Fibroblast of skin of abdomen (primary cell): ENCODE data around the gene ZNF136. TPM values are rescaled to one million over a fixed set of nuclear protein-coding genes. Genes with fewer than 3 reads are reported as not detected.

ENCODE experiments used
- DNase-seq: peaks from one replicate; pipeline ENCODE4 v3.0.0-alpha.2; 2013
- polyA plus RNA-seq, 2 experiments: library from polyadenylated mRNA; unstranded; fragments of 120-200 nt; gene quantifications; one replicate each; pipeline ENCODE4 v1.2.1, GENCODE V29; 2013; ENCODE audit not compliant: insufficient read length in 2 of 2

The ZNF136 gene
- polyA plus RNA-seq (2013, experiment 1 of 2; ENCODE audit: insufficient read length) = 3.1 TPM
- 2.8 TPM for polyA plus RNA-seq (2013, experiment 2 of 2; ENCODE audit: insufficient read length)

GRCh38 chr19:12162882-12163806 lies at the start of gene ZNF136:
ZNF136 (plus strand) TSS chr19:12163096; CDS start chr19:12163204, 108 bp downstream.
- peak; percentile 95 for DNase-seq

GRCh38 chr19:12113121-12113520 lies 49.8 kb upstream of the ZNF136 start:
- DNase-seq = no peak

- no peak for DNase-seq
These were observed 45.5 kb upstream of the ZNF136 start for GRCh38 chr19:12117201-12117970.

GRCh38 chr19:12126707-12127106 lies 36.2 kb upstream of the ZNF136 start:
- DNase-seq = no peak

- no peak for DNase-seq
These were observed 29.8 kb upstream of the ZNF136 start for GRCh38 chr19:12133069-12133468.

GRCh38 chr19:12137221-12137940 lies 25.5 kb upstream of the ZNF136 start:
- DNase-seq = no peak

- DNase-seq = no peak
These were observed 23.6 kb upstream of the ZNF136 start for GRCh38 chr19:12139269-12139668.

- peak; percentile 88 for DNase-seq
These were observed 22.9 kb upstream of the ZNF136 start, which contains the start of gene ZNF20 for GRCh38 chr19:12139885-12140544. ZNF20 (minus strand) TSS chr19:12140350; CDS start chr19:12140182, 168 bp downstream.

- DNase-seq = peak; percentile 76
These were observed 22.1 kb upstream of the ZNF136 start for GRCh38 chr19:12140545-12141404.

- no peak for DNase-seq
These were observed 21.5 kb upstream of the ZNF136 start for GRCh38 chr19:12141405-12141736.

GRCh38 chr19:12145348-12145747 lies 17.5 kb upstream of the ZNF136 start:
- DNase-seq = no peak

- DNase-seq = no peak
These were observed 7.5 kb upstream of the ZNF136 start for GRCh38 chr19:12155324-12155860.

- DNase-seq = peak; percentile 87
These were observed 6.5 kb upstream of the ZNF136 start, which contains the start of gene ZNF625 for GRCh38 chr19:12156223-12157058. ZNF625 (minus strand) TSS chr19:12156734; CDS start chr19:12156558, 176 bp downstream.

GRCh38 chr19:12159773-12160414 lies 3.0 kb upstream of the ZNF136 start:
- no peak for DNase-seq

- no peak for DNase-seq
These were observed 399 bp upstream of the ZNF136 start for GRCh38 chr19:12162513-12162881.

GRCh38 chr19:12163826-12164225 lies 930 bp downstream of the ZNF136 start:
- DNase-seq = no peak

- no peak for DNase-seq
These were observed 3.7 kb downstream of the ZNF136 start for GRCh38 chr19:12166626-12167025.

- DNase-seq = no peak
These were observed 17.5 kb downstream of the ZNF136 start for GRCh38 chr19:12180377-12180776.

GRCh38 chr19:12187625-12188024 lies 24.7 kb downstream of the ZNF136 start:
- DNase-seq = no peak
